GM19240 (cell line): ENCODE data around the gene IL10RA.

Experiments
- DNase-seq: peaks from one replicate; pipeline ENCODE4 v3.0.0; 2011; ENCODE audit warnings: low spot score; ENCODE audit not compliant: insufficient read length

Gene IL10RA

DNA sequence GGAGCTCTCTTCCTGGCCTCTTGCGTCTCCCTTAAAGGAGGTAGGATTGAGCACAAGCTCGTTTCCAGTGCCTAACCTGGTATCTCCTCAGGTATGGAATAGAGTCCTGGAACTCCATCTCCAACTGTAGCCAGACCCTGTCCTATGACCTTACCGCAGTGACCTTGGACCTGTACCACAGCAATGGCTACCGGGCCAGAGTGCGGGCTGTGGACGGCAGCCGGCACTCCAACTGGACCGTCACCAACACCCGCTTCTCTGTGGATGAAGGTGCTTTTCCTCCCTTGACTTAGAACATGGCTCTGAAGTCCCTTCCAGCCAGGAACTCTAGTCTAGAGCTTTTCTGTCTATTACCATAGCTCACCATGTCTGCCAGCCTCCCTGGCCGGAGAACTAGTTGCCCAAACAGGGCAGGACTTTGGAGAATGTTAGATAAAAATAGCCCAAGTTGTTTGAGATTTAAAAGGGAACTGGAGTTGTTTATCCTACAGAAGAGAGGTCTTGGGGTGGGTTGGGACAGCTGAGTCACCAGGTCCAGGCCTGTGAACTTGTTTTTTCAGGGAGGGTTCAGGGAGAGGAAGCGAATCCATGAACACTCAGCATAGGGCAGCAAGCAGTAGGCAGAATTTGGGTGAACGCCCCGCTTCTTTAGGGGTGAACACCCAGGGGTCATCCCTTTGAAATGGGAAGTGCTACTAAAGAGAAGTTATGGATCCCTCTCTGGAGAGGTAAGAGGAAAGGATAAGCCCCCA is 3.3 kb downstream of the IL10RA start:
- no peak for DNase-seq

DNA sequence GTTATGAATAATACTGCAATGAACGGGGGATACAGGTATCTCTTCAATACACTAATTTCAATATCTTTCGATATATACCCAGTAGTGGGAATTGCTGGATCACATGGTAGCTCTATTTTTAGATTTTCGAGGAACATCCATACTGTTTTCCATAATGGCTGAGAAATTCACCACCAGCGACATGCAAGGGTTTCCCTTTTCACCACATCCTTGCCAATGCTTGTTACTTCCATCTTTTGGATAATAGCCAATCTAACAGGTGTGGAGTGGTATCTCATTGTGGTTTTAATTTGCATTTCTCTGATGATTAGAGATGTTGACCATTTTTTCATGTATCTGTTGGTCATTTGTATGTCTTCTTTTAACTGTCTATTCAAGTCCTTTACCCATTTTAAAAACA is 5.9 kb downstream of the IL10RA start:
- no peak for DNase-seq

- DNase-seq, result no peak
These were observed 6.4 kb downstream of the IL10RA start for GRCh38 chr11:117992620-117993019.

DNA sequence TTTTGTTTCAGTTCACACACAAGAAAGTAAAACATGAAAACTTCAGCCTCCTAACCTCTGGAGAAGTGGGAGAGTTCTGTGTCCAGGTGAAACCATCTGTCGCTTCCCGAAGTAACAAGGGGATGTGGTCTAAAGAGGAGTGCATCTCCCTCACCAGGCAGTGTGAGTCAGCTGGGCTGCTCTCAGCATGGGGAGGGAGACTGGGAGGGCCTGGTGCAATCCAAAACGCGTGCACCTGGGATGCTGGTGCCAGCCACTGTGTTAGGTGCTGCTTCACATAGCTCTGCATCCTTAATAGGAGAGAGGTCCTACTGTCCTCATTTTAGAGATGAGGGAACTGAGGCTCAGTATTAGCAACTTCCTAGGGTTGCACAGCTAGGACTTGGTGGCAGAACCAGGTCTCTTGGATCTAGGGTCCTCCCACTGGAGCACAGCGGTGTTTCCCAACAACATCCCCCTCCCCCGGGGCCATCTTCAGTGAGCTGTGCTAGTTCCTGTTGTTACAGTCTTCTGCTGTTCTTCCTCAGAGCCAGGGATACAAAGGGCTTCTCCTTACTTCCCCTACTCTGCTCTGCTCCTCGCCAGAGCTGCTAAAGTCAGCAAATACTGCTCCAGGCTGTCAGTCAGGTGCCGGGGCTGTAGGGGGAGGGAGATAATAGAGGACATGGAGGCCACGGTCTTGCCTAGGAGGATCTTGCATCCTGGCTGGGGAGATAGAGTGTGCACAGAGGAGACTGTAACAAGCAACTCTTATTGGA is 8.0 kb downstream of the IL10RA start:
- DNase-seq, result no peak

DNA sequence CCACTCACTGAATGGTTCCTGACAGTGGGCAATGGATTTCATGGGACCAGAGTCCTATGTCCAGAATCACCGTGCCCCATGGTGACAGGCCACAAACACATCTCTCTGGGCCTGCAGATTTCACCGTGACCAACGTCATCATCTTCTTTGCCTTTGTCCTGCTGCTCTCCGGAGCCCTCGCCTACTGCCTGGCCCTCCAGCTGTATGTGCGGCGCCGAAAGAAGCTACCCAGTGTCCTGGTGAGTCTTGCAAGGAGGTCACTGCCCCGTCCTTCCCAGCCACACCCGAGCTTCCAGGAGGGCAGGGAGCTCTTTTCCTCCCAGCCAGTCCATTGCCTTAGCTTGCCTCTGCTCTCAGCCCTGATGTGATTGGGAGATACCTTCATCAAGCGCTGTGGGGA is 9.3 kb downstream of the IL10RA start:
- no peak for DNase-seq

DNA sequence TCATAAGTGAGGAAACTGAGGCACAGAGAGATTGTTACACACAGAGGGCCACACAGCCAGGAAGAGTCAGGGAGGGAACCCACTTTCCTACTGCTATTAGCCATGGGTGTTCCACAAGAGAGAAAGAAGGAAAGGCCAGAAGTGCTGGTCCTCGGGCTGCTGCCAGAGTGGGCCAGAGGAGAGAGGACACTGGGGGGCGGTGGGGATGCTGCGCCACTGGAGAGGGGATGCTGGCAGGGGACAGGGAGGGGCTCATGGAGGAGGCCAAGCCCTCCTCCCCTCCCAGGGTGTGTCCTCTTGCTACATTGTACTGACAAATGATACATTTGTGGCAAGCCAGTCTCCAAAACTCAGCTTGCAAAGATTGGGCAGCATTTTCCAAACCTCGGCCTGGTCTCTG is 9.9 kb downstream of the IL10RA start:
- no peak for DNase-seq

DNA sequence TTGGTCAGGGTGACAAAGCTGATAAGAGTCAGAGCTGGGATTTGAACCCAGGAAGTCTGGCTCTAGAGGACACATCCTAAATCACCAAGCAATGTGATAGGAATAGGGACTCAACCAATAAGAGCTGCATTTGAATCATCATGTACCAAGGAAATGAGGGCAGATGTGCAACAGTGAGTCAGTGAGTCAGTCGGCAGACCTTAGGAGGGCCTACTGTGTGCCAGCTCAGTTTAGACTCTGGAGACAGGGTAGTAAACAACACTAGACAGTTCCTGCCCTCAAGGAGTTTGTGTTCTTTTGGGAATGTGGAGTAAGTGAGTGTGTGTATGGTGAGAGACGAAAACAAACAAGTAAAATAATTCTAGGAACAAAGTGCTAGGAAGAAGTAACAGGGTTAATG is 11.2 kb downstream of the IL10RA start:
- DNase-seq, result no peak

- no peak for DNase-seq
These were observed 11.8 kb downstream of the IL10RA start for GRCh38 chr11:117997823-117998579.

DNA sequence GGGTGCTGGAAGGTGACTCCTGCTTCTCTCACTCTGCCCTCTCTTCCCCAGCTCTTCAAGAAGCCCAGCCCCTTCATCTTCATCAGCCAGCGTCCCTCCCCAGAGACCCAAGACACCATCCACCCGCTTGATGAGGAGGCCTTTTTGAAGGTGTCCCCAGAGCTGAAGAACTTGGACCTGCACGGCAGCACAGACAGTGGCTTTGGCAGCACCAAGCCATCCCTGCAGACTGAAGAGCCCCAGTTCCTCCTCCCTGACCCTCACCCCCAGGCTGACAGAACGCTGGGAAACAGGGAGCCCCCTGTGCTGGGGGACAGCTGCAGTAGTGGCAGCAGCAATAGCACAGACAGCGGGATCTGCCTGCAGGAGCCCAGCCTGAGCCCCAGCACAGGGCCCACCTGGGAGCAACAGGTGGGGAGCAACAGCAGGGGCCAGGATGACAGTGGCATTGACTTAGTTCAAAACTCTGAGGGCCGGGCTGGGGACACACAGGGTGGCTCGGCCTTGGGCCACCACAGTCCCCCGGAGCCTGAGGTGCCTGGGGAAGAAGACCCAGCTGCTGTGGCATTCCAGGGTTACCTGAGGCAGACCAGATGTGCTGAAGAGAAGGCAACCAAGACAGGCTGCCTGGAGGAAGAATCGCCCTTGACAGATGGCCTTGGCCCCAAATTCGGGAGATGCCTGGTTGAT is 12.6 kb downstream of the IL10RA start:
- DNase-seq, result no peak

GRCh38 chr11:117999354-117999993 is 13.3 kb downstream of the IL10RA start:
- DNase-seq, result no peak

DNA sequence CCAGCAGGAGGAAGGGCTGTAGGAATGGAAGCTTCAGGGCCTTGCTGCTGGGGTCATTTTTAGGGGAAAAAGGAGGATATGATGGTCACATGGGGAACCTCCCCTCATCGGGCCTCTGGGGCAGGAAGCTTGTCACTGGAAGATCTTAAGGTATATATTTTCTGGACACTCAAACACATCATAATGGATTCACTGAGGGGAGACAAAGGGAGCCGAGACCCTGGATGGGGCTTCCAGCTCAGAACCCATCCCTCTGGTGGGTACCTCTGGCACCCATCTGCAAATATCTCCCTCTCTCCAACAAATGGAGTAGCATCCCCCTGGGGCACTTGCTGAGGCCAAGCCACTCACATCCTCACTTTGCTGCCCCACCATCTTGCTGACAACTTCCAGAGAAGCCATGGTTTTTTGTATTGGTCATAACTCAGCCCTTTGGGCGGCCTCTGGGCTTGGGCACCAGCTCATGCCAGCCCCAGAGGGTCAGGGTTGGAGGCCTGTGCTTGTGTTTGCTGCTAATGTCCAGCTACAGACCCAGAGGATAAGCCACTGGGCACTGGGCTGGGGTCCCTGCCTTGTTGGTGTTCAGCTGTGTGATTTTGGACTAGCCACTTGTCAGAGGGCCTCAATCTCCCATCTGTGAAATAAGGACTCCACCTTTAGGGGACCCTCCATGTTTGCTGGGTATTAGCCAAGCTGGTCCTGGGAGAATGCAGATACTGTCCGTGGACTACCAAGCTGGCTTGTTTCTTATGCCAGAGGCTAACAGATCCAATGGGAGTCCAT is 14.1 kb downstream of the IL10RA start:
- no peak for DNase-seq

DNA sequence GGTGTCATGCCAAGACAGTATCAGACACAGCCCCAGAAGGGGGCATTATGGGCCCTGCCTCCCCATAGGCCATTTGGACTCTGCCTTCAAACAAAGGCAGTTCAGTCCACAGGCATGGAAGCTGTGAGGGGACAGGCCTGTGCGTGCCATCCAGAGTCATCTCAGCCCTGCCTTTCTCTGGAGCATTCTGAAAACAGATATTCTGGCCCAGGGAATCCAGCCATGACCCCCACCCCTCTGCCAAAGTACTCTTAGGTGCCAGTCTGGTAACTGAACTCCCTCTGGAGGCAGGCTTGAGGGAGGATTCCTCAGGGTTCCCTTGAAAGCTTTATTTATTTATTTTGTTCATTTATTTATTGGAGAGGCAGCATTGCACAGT is 14.6 kb downstream of the IL10RA start:
- no peak for DNase-seq

DNA sequence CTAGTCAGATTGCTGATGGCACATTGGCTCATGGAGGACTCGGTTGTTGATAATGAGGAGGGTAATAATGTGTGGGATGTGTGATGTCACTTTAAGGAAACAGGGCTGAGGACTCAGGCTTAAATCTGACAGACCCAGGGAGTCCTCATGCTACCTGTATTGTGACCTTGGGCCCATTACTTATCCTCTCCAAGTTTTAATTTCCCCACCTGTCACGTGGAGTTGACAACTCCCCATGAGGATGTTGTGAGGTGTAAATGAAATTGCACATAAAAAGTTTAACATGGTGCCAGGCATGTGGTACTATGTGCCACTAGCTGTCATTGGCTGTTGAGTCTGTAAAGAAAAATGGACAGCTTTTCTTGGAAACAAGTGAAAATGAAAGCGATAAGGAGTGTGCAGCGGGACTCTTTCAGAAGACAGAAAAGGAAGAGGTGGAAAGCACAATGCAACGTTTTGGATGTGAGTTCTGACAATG is 15.3 kb downstream of the IL10RA start:
- DNase-seq, result no peak

- DNase-seq, result no peak
These were observed 15.9 kb downstream of the IL10RA start for GRCh38 chr11:118002010-118002540.

DNA sequence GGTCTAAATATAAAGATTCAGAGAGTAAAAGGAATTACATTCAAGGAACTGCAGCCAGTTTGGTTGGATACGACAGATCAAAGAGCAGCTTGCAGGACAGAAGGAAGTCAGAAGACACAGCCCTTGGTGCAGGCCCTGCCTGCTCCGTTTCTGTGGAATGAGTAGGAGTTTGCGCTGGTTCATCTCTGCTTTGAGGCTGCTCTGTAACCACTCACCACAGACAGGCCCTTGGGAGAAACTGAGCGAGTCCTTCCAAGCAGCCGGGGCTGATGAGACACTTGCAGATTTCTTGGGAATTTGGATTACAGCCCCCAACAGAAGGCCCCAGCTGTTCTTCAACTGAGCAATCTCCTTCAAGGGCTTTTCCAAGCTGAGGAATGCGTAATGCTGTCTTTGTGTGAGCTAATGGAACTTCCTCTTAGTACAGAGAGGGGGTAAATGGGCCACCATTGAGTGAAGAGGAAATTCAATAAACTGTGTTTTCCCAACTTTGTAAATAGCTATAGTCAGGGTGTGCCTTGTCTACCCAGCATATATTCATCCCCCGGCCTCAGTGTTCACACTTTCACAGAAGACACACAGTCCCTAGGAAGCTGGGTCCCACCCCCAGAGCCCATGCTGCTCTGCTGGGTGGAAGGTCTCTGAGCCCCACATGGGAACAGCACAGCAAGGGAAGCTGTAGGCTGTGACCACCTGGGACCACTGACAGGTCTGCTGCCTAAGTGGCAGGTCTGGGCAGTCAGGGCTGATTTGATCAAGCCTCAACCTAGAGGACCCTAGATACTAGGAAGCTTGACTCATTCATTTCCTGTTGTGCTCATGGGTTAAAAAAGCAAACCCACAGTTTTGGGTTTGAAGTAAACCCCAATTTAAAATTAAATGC is 16.6 kb downstream of the IL10RA start:
- DNase-seq, result no peak

- DNase-seq, result no peak
These were observed 17.3 kb downstream of the IL10RA start for GRCh38 chr11:118003456-118003855.

- DNase-seq, result no peak
These were observed 18.5 kb downstream of the IL10RA start for GRCh38 chr11:118004543-118005223.
